Astrocyte of the spinal cord (primary cell): Measurements from ENCODE around the gene LINC01488.

Source experiments
- DNase-seq: peaks from one replicate; pipeline ENCODE4 v3.0.0; 2011; ENCODE audit warnings: low read depth, low spot score
- H3K4me3 ChIP-seq: 2 replicates; pipeline ENCODE4 v1.5.1; 2011; ENCODE audit warnings: low read depth, mild to moderate bottlenecking, low read length, moderate library complexity
- CTCF ChIP-seq: IDR thresholded peaks from 2 replicates; pipeline ENCODE4 v1.5.1; 2012; ENCODE audit warnings: low read depth, mild to moderate bottlenecking, low read length, inconsistent platforms
- in situ Hi-C: cut with HindIII; loops from 2 replicates; pipeline ENCODE4 v1.10.0; 2017; ENCODE audit warnings: low sequenced_read_pairs

Gene LINC01488

DNA sequence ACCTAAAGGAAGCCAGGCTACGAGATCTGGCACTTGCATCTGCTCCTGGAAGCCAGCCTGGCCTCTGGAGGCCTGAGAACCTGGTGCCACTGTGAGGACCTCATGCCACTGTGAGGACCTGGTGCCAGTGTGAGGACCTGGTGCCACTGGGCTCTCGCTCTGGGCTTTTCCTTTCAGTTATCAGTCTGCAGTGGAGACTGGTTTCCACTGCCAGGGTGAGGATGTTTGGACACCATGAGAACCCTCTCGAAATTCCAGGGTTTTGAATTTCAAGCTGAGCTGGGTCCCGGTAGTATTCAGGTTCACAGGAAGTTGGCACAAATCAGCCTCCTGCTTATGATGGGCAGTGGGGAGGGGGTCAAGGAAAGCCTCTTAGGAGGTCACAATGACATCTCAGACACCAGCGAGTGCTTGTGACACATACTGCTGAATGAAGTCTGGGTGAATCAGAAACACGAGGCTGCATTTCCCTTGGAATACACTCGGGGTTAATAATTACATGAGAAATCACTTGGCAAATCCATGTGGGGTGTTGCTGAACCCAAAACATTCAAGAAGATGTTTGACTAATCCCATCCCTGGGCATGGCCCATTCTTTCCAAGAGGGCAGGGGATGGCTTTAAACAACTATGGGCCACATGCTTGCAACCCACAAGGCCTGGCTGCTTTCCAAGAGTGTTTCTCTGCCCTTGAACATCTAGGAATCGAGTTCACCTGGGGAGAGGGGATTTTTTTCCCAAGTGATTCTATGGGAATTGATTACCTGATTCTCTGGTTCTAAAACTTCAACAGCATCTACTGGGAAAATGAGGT lies 60.2 kb downstream of the LINC01488 start:
- H3K4me3 ChIP-seq, result no peak overlapping the region
- DNase-seq, result no peak
- no peak for TF ChIP-seq CTCF
- in situ Hi-C loops, result no loop called here

- in situ Hi-C loops, result no loop called here
- H3K4me3 ChIP-seq, result no peak overlapping the region
- no peak for DNase-seq
- TF ChIP-seq CTCF, result no peak
Observed at GRCh38 chr11:69542314-69543168, 61.1 kb downstream of the LINC01488 start.
